OCI-LY1 (cell line): ENCODE measurements around the gene CCR2.

ENCODE experiments used
- H2AFZ ChIP-seq: fragments of 200-600 bp; sonication (generic), shearing (Covaris generic); 2 replicates; pipeline ENCODE4 v1.6.0; 2014; ENCODE audit warnings: antibody characterized with exemption, mild to moderate bottlenecking, low read length
- H3F3A ChIP-seq: fragments of 200-600 bp; sonication (generic), shearing (Covaris generic); 2 replicates; pipeline ENCODE4 v1.6.0; 2014; ENCODE audit warnings: mild to moderate bottlenecking, antibody characterized with exemption, low read length, moderate library complexity; ENCODE audit not compliant: insufficient read depth
- H3K27ac ChIP-seq: fragments of 200-600 bp; sonication (generic); 2 replicates; pipeline ENCODE4 v1.5.1; 2014; ENCODE audit warnings: low read length, mixed run types, mild to moderate bottlenecking, low read depth; ENCODE audit not compliant: poor library complexity, severe bottlenecking
- H3K27me3 ChIP-seq: fragments of 200-600 bp; sonication (generic); 2 replicates; pipeline ENCODE4 v1.6.0; 2014; ENCODE audit warnings: antibody characterized with exemption, mild to moderate bottlenecking, low read length, moderate library complexity; ENCODE audit not compliant: insufficient read depth
- H3K36me3 ChIP-seq: fragments of 200-600 bp; sonication (generic); 2 replicates; pipeline ENCODE4 v1.6.1; 2014; ENCODE audit warnings: mild to moderate bottlenecking, antibody characterized with exemption, low read length, moderate library complexity, mixed read lengths; ENCODE audit not compliant: insufficient read depth
- H3K4me1 ChIP-seq: fragments of 200-600 bp; sonication (generic); 2 replicates; pipeline ENCODE4 v1.5.1; 2014; ENCODE audit warnings: mild to moderate bottlenecking, low read length, moderate library complexity; ENCODE audit not compliant: insufficient read depth, severe bottlenecking
- H3K4me2 ChIP-seq: fragments of 200-600 bp; sonication (generic), shearing (Covaris generic); 2 replicates; pipeline ENCODE4 v1.6.1; 2014; ENCODE audit warnings: low read length
- H3K4me3 ChIP-seq: fragments of 200-600 bp; sonication (generic); 2 replicates; pipeline ENCODE4 v1.5.1; 2014; ENCODE audit warnings: low read length, low read depth, mild to moderate bottlenecking, mixed read lengths; ENCODE audit not compliant: poor library complexity, severe bottlenecking
- H3K79me2 ChIP-seq: fragments of 200-600 bp; shearing (Covaris generic); 2 replicates; pipeline ENCODE4 v1.6.1; 2016; ENCODE audit warnings: mixed run types, low read length, mixed read lengths; ENCODE audit not compliant: insufficient read depth
- H3K9ac ChIP-seq: fragments of 200-600 bp; sonication (generic), shearing (Covaris generic); 2 replicates; pipeline ENCODE4 v1.6.1; 2014; ENCODE audit warnings: mild to moderate bottlenecking, low read length, mixed read lengths
- H3K9me2 ChIP-seq: fragments of 200-600 bp; sonication (generic), shearing (Covaris generic); 2 replicates; pipeline ENCODE4 v1.6.1; 2014; ENCODE audit warnings: low read depth, mild to moderate bottlenecking, low read length, mixed read lengths
- H3K9me3 ChIP-seq: fragments of 200-600 bp; shearing (Covaris generic); 2 replicates; pipeline ENCODE4 v1.6.1; 2014; ENCODE audit warnings: low read length, mixed read lengths
- H4K20me1 ChIP-seq: fragments of 200-600 bp; sonication (generic), shearing (Covaris generic); 2 replicates; pipeline ENCODE4 v1.6.0; 2016; ENCODE audit warnings: mild to moderate bottlenecking, low read length; ENCODE audit not compliant: insufficient read depth
- CTCF ChIP-seq: fragments of 200-600 bp; sonication (generic), shearing (Covaris generic); IDR thresholded peaks from 2 replicates; pipeline ENCODE4 v1.5.1; 2017; ENCODE audit warnings: mild to moderate bottlenecking, antibody characterized with exemption, low read length, moderate library complexity, mixed read lengths
- EZH2 ChIP-seq: fragments of 200-600 bp; sonication (generic), shearing (Covaris generic); IDR thresholded peaks from 2 replicates; pipeline ENCODE4 v1.8.0; 2017; ENCODE audit warnings: borderline replicate concordance, mixed run types, mild to moderate bottlenecking, antibody characterized with exemption, low read length, moderate library complexity, mixed read lengths

Gene CCR2

GRCh38 chr3:46314517-46314916 is 39.4 kb upstream of the CCR2 start:
- H3K4me2 ChIP-seq, result no peak overlapping the region

GRCh38 chr3:46316206-46316605 is 37.7 kb upstream of the CCR2 start:
- Histone ChIP-seq H3K4me3 (no peak overlapping the region), H3K9me3 (0 out of 2 replicates have a peak, but pooled peaks cover 2% of the 10 kb centered on the region), H3F3A (no peaks in the 10 kb centered on the region), H3K9me2 (no peaks in the 10 kb centered on the region), H3K27ac (no peak overlapping the region), H3K27me3 (no peaks in the 10 kb centered on the region), H4K20me1 (no peaks in the 10 kb centered on the region), H3K36me3 (no peaks in the 10 kb centered on the region), H2AFZ (no peak overlapping the region), H3K9ac (no peak overlapping the region), H3K4me1 (no peaks in the 10 kb centered on the region), H3K79me2 (no peaks in the 10 kb centered on the region), H3K4me2 (no peak overlapping the region)
- no peak for TF ChIP-seq CTCF
- TF ChIP-seq EZH2, result no peak

More at GRCh38 chr3:46314517-46314916, 39.4 kb upstream of the CCR2 start:
- H4K20me1 ChIP-seq, result no peaks in the 10 kb centered on the region
- no peak overlapping the region for H3K27ac ChIP-seq
- H3K9ac ChIP-seq, result no peak overlapping the region
- H3K27me3 ChIP-seq, result no peaks in the 10 kb centered on the region
- H2AFZ ChIP-seq, result no peak overlapping the region
- H3K9me3 ChIP-seq, result 0 out of 2 replicates have a peak, but pooled peaks cover 2% of the 10 kb centered on the region
- H3K4me1 ChIP-seq, result no peaks in the 10 kb centered on the region
- no peaks in the 10 kb centered on the region for H3K36me3 ChIP-seq
- no peaks in the 10 kb centered on the region for H3K79me2 ChIP-seq
- TF ChIP-seq EZH2 (no peak), CTCF (no peak)
- H3K9me2 ChIP-seq, result no peaks in the 10 kb centered on the region
- H3F3A ChIP-seq, result no peaks in the 10 kb centered on the region
- H3K4me3 ChIP-seq, result no peak overlapping the region

GRCh38 chr3:46318207-46318927 is 35.5 kb upstream of the CCR2 start:
- Histone ChIP-seq H2AFZ (no peak overlapping the region), H3F3A (no peaks in the 10 kb centered on the region), H3K36me3 (no peaks in the 10 kb centered on the region), H3K9me2 (no peaks in the 10 kb centered on the region), H3K9ac (no peak overlapping the region), H3K4me2 (no peak overlapping the region), H3K4me3 (no peak overlapping the region), H3K27me3 (no peaks in the 10 kb centered on the region), H4K20me1 (no peaks in the 10 kb centered on the region), H3K9me3 (0 out of 2 replicates have a peak, but pooled peaks cover 2% of the 10 kb centered on the region), H3K27ac (no peak overlapping the region), H3K4me1 (no peaks in the 10 kb centered on the region), H3K79me2 (no peaks in the 10 kb centered on the region)
- no peak for TF ChIP-seq CTCF
- no peak for TF ChIP-seq EZH2
